Stimulated activated CD8-positive, alpha-beta memory T cell treated with anti-CD3 and anti-CD28 coated beads, Interleukin-2, amount 100 ng/mL, for 48 hours (primary cell): ENCODE measurements around the gene DGCR6L.
"Not testable (repeated sequence)": the region's sequence is repeated elsewhere in the genome, so short reads cannot be mapped to it uniquely, and the experiment has no call there.

Experiments used
- DNase-seq, 2 donors: peaks; one replicate each; pipeline ENCODE4 v3.0.0-alpha.2; 2020; ENCODE audit warnings: low read depth in 2 of 2

DGCR6L gene

GRCh38 chr22:20291604-20292063, 28.2 kb downstream of the DGCR6L start:
- DNase-seq, result no peak

DNA sequence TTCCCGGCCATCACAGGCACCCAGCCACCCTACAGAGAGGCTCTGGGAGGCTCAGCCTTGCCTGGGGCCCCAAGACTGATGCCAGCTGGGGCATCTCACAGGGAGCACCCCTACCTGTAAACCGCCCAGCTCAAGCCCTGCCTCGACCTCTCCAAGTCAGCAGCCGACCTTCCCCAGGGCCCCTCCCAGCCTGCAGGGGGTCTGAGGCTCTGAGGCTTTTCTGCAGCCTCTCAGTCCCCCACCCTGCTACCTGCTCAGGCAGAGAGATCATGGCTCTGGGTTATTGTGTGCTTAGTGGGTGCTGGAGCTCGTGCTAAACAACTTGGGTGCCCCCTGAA, 28.6 kb downstream of the DGCR6L start:
- no peak for DNase-seq

- DNase-seq, result no peak
Measured at GRCh38 chr22:20290578-20291248, 29.1 kb downstream of the DGCR6L start.

DNA sequence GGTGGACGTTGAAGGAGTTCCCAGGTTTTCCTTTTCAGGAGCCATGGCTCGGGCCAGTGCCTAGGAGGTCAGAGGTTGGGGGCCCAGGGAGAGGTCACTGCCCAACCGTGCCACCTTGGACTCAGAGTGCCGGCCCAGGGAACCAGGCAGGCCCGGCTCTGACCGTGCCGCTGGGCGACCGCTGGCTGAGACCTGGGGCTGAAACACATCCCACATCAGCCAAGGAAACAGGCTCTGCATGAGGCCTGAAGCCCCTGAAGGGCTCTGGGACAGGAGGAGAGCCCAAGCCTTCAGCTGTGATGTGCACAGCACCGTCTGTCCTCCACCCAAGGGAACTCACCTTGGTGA, 29.8 kb downstream of the DGCR6L start:
- DNase-seq, result no peak

DNA sequence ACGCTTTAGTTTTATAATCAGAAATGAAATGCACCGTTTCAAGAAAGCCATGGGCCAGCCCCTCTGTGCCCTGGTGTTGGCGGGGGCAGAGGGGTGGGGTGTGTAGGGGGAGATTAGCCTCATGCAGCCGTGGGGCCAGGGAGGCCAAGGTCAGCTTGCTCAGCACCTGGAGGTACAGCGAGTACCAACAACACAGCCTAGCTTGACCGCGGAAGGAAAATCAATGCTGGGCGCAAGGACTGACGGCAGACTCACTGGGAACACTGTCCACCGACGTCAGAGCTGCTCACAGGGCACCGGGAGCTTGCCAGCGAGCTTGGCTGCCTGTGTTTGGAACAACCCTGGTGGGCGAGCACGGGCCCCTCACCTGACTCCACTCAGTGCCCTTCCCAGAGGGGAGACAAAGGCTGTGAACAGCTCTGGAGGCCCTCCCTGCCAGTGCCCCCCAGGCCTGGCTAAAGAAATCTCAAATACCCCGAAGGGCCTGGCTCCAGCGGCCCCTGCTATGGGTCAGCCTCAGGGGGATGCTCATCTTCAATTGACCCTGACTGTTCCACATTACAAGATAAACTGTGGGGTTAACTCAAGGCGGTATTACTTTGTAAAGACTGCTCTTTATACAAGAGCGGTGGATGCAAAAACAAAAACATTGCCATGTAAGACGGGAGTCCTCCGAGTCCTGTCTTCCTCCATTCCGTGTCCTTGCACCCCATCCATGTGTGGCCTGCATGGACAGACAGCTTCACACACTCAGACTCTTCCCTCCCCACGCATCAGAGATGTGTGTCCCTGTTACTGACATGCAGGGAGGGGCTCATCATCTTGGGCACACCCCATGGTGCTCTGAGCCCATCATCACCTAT, 30.4 kb downstream of the DGCR6L start:
- not testable (repeated sequence) for DNase-seq

GRCh38 chr22:20286784-20287423, 33.0 kb downstream of the DGCR6L start:
- DNase-seq, result not testable (repeated sequence)

GRCh38 chr22:20286312-20286660, 33.6 kb downstream of the DGCR6L start:
- not testable (repeated sequence) for DNase-seq

- DNase-seq, result peak; percentile 49 to 77
Measured at GRCh38 chr22:20285473-20286311, 34.2 kb downstream of the DGCR6L start.

- DNase-seq, result no peak
Measured at GRCh38 chr22:20284471-20285086, 35.3 kb downstream of the DGCR6L start.

- DNase-seq, result no peak
Measured at GRCh38 chr22:20283674-20284066, 36.2 kb downstream of the DGCR6L start.

DNA sequence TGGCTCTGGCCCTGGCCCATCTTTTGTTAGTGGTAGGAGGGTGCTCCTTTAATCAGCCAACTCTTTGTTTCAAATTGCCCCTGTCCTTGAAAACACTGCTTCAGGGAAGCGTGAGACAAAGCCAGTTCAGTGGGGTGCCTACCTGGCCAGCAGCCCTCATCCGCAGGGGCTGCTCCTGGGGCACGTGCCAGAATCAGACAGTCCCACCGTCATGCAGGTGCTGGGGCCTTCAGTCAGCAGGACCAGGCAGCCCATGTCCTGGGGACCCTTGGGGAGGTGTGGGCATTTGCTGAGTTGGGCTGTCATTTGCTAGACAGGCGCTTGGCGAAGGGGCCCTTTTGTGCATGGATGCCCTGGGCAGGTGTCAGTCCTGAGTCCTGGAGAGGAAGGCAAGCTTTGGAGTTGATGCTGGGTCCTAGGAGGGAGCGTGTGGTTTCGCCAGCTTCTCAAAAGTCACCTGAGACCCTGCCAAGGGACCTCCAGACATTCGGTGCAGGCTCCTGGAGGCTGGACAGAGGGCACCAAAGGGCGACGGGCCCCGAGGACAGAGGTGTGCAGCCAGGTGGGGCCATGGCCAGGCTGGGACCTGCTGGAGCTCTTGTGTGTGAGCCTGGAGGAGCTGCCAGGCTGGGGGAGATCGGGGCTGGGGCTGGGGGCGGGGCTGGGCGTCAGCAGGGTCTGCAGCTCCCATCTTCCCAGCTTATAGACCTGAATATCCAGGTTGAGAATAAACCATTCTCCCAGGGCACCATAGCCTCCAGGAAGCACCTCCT, 36.8 kb downstream of the DGCR6L start:
- DNase-seq, result no peak

DNA sequence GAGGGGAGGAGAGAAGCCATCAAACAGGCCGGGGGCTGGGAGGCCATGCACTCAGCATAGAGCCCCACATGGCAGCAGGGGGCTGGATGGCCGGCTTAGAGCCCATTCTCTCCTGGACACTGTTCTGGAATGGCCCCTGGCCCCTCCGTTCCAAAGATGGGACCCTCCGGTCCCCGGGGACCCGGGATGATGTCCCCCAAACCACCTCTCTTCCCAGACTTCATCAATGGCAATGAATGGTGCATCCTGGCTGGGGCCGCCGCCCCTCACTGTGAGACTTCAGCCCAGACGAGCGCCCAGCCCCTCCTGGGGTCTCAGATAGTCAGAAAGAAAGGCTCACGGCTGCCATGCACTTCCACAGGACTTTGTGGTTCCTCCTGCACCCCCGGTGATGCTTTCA, 38.0 kb downstream of the DGCR6L start:
- no peak for DNase-seq

- DNase-seq, result not testable (repeated sequence)
Measured at GRCh38 chr22:20281473-20281872, 38.4 kb downstream of the DGCR6L start.

DNA sequence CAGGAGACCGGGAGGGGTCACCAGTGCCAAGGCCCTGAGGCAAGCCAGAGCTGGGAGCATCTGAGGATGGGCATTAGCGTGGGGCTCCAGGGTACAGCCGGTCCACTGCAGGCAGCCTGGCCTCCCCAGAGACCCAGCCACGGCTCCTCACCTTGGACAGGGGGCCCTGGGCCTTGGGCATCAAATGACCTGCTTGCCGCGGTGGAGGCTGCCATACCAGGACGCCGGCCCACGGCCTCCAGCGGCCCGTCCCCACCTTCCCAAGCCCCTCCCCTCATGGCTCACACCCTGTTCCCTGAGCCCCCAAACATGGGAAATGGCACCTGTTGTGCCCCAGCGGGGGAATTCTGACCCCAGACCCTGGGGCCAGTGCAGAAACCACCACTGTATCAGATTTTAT, 39.0 kb downstream of the DGCR6L start:
- DNase-seq, result no peak

DNA sequence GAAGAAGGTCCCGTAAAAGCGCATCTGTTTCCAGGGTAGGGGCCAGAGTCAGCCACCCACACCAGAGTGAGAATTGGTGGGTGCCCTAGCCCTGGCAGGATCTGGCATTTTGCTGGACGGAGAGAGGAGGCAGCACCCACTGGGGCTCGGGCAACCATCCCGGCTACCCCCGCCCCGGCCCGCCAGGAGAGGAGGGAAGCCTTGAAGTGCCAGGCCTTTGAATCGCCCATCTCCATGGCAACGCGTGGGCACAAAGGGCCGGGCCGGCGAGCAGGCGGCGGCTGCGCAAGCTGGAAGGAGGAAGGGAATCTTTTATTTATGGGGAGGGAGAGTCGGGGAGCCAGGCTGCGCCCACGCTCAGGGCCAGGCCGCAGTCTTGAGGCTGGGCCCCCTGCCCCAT, 39.7 kb downstream of the DGCR6L start:
- not testable (repeated sequence) for DNase-seq

GRCh38 chr22:20279662-20280134, 40.2 kb downstream of the DGCR6L start:
- DNase-seq, result peak in 1 of 2 donors; percentile 6

DNA sequence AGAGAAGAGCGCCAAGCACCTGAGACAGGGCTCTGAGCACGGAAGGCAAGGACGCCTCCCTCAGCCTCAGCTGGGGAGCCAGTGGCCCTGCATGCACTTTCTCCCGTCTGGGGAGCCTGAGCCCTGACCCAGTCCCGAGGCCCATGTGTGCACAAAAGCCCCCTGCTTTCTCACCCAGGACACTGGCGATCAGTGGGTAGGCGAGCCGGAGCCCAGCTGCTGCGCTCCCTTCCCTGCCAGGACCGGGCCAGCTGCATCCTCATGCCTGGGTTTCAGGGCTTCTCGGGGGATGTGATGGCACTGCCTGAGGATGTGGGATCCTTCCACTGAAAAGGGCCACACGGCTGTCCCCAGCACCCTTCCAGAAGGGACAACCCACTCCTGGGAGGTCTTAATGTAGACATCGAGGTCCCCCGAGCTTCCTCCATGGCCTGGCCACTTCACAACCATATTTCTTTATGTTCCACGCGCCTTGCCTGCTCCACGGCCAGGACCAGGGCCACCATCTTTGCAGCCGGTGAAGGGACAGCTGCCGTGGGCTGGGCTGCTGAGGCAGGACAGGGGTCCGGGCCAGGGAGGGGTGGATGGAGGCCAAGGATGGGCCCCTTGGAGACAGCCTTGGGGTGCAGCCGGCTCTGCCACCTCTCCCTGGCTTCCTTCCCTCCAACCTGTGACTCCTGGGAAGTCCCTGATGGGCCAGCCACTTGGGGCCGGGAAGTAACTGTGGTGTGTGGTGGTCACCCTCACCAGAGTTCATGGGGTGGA, 41.0 kb downstream of the DGCR6L start:
- DNase-seq, result not testable (repeated sequence)

DNA sequence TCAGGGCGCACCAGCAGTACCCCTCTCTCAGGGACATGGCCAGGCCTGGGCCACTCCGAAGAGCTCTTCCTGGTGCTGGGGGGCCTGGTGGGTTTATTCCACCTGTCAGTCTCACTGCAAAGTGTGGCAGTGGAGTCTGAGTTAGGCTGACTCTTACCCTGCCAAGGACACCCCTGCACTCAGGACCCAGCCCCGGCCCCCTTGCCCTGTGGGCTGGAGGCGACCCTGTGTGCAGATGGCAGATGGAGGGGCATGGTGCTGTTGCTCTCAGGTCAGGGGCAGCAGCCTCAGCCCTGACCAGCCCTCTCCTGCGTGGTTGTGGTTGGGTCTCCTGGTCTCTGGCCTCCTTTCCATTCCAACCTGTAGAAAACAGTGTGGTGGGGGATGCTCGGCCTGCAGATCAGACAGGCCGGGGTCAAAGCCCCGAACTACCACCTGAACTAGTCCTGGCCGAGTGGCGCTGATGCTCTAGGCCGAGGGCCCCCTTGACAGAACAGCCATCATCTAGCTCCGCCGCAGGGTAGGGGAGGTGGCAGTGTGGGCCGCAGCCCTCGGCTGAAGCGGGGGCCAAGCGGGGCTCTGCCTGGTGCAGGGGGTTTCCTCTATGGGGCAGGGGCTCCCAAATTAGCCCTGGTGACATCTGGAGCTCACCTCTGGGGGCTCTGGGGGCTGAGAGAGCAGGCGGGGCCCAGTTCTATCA, 41.8 kb downstream of the DGCR6L start:
- DNase-seq, result not testable (repeated sequence)

DNA sequence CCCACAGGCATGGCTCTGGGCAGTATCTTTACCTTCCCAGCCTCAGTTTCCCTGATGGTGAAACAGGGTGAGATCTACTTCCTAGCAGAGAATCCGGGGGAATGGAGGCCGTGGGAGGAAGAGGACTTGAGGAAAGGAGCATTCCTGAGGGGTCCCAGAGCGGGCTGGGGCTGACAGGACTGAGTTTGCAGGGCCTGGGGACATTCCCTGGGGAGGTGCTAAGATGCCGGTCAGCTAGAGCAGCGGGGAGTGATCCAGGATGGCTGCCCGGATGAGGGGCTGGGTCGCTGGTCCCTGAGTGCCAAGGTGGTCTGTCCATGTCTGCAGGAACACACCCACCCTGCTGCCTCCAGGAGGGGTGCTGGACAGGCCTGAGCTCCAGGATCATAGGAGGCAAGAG, 43.4 kb downstream of the DGCR6L start:
- DNase-seq, result no peak
